DMS114 treated with DMSO at 0.1 percent for 48 hours (cell line): ENCODE data around the gene ANKZF1.

Source experiments
- DNase-seq: peaks from one replicate; lab custom pipeline; 2025; ENCODE audit not compliant: unreplicated experiment; lab: John Stamatoyannopoulos, UW

The ANKZF1 gene

GRCh38 chr2:219207884-219208740 is 21.5 kb upstream of the ANKZF1 start:
- DNase-seq = no peak

- no peak for DNase-seq
These were observed 20.1 kb upstream of the ANKZF1 start for GRCh38 chr2:219209236-219210195.

GRCh38 chr2:219210196-219210885 is 19.3 kb upstream of the ANKZF1 start:
- DNase-seq = no peak

- DNase-seq = no peak
These were observed 18.7 kb upstream of the ANKZF1 start for GRCh38 chr2:219210886-219211362.

- DNase-seq = no peak
These were observed 16.6 kb upstream of the ANKZF1 start for GRCh38 chr2:219213026-219213415.

- no peak for DNase-seq
These were observed 16.0 kb upstream of the ANKZF1 start for GRCh38 chr2:219213486-219214071.

- no peak for DNase-seq
These were observed 15.5 kb upstream of the ANKZF1 start for GRCh38 chr2:219214141-219214540.

- DNase-seq = no peak
These were observed 14.8 kb upstream of the ANKZF1 start for GRCh38 chr2:219214786-219215185.

- DNase-seq = no peak
These were observed 13.6 kb upstream of the ANKZF1 start for GRCh38 chr2:219215871-219216534.

GRCh38 chr2:219216535-219216915 is 13.1 kb upstream of the ANKZF1 start:
- DNase-seq = no peak

GRCh38 chr2:219218217-219218731 is 11.3 kb upstream of the ANKZF1 start:
- peak; percentile 41 for DNase-seq

GRCh38 chr2:219218732-219219701 is 10.6 kb upstream of the ANKZF1 start, which contains the start of gene ABCB6:
Gene ABCB6 (minus strand): TSS chr2:219218958. CDS start chr2:219218673, 285 bp downstream.
- peak; percentile 76 for DNase-seq

GRCh38 chr2:219219784-219220532 is 9.6 kb upstream of the ANKZF1 start:
- DNase-seq = no peak

- no peak for DNase-seq
These were observed 8.8 kb upstream of the ANKZF1 start for GRCh38 chr2:219220652-219221402.

GRCh38 chr2:219221957-219222518 is 7.6 kb upstream of the ANKZF1 start:
- DNase-seq = no peak

GRCh38 chr2:219223831-219224610 is 5.6 kb upstream of the ANKZF1 start:
- DNase-seq = no peak
